CMK (cell line): ENCODE measurements around the gene SLC35A4.
A peak's percentile ranks its signal among the peaks of the same experiment; 100 is the strongest.

ENCODE experiments used
- DNase-seq: peaks from one replicate; pipeline ENCODE4 v3.0.0-alpha.2; 2010; ENCODE audit warnings: low read depth

The SLC35A4 gene

DNA sequence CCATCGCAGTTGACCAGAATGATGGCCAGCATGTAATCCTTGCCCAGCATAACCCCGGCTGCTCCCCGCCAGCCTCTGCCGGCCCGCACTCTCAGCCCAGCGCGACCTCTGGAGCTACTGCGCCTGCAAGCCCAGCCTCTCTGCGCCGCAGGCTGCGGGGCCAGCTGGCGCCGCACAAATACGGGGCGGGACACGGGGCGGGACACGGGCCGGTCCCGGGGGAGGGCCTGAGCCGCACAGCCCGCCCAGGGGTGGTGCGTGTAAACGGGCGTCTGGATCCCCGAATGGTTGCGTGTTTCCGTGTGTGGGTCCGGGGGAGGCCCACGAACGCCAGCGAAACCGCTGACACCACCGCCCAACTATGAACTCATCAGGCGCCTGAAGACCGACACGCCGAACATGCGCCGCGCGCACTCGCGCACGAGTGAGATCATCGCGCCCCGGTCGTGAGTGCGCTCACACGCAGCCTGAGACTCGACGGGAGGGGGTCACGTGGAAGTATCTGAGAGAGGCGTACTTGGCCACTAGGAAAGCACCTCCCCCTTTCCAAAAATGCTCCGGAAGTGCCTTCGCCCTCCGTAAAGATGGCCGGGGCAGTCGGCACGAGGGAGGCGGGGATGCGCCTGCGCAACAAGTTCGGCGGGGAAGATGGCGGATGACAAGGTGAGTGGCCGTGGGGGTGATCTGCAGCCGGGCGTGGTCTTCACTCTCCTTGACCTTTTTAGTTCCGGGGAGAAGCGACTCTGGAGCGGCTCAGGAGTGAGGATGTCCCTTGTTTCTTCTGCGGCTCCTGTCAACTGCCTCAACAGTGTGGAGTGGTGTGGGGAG is at the start of gene SLC35A4, which contains the start of gene APBB3:
SLC35A4 (plus strand) TSS at position 633 of the 828 bp plus-strand sequence. CDS start 2,342 bp downstream, outside the sequence.
APBB3 (minus strand) TSS at position 403 of the 828 bp plus-strand sequence; CDS start at position 50, 353 bp downstream.
- DNase-seq: peak; percentile 93

GRCh38 chr5:140524003-140524402 is 40.6 kb upstream of the SLC35A4 start:
- DNase-seq: no peak

DNA sequence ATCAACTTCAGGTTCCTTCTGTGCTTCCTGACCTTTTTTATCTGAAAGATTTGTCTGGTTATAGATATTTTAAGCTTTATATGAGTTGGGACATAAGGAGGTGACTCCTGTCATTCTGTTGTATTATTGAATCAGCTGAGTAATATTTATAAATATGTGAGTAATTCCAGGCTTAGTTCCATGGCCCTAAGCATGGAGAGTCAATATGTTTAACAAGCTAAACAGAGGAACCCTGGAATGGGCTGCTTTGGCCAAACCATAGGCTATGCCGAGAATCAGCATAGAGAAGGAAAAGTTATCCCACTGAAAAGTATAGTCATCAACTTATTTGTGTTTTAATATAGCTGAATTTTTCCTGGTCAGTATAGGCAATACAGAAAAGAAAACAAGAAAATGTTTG is 24.4 kb upstream of the SLC35A4 start:
- DNase-seq: no peak

GRCh38 chr5:140542972-140543371 is 21.7 kb upstream of the SLC35A4 start:
- DNase-seq: no peak

DNA sequence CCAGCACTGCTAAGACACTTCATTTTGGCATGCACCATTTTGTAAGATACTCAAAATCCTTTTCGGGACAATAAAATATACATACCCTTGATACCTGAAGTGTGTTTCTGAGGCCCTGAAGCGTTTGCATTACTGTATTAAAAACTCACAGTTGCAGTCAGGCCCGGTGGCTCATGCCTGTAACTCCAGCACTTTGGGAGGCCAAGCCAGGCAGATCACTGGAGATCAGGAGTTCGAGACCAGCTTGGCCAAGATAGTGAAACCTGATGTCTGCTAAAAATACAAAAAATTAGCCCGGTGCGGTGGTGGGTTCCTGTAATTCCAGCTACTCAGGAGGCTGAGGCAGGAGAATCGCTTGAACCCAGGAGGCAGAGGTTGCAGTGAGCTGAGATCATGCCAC is 19.6 kb upstream of the SLC35A4 start:
- DNase-seq: no peak

GRCh38 chr5:140545606-140546005 is 19.0 kb upstream of the SLC35A4 start:
- DNase-seq: no peak

DNA sequence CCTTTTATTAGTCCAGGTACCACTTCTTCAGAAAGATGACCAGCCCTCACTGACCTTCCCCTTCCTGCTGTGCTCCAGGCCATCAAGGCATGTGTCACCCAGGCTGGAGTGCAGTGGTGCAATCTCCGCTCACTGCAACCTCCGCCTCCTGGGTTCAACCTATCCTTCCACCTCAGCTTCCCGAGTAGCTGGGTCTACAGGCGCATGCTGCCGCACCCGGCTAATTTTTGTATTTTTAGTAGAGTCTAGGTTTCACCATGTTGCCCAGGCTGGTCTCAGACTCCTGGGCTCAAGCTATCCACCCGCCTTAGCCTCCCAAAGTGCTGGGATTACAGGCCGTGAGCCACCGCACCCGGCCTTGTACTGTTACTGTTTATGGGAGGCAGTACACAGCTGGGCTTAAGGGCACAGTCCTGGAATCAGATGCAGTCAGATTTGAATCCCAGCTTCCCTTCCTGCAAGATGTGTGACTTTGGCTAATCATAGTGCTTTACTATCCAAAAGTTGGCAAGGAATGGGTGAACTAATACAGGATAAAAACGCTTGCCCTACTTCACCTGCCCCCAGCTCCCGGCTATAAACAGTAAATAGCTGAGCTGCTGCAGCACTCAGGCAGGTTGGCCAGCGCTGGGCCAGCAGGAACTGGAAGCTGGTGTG is 17.6 kb upstream of the SLC35A4 start:
- no peak for DNase-seq

GRCh38 chr5:140547508-140548299 is 16.9 kb upstream of the SLC35A4 start, which contains the start of gene EIF4EBP3:
Gene EIF4EBP3, plus strand, starts transcription at chr5:140547662. Its CDS starts 76 bp downstream, at chr5:140547738.
- DNase-seq: no peak

DNA sequence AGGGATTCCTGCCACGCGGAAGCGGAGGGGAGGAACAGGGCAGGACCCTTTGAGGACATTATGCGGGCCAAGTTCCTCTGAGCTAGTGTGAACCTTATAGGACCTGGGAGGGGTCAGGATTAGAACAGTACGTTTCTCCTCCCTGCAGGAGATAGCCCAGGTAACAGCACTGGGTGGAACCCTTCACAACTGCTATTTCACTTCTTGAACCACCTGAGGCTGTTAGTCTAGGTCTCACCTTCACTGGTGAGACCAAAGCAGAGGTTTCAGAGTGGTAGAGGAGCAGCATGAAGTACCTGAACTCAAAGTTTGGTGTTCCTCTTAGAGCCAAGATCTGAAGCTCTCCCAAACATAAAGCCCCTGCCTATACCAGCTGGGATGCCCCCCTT is 16.3 kb upstream of the SLC35A4 start:
- no peak for DNase-seq

DNA sequence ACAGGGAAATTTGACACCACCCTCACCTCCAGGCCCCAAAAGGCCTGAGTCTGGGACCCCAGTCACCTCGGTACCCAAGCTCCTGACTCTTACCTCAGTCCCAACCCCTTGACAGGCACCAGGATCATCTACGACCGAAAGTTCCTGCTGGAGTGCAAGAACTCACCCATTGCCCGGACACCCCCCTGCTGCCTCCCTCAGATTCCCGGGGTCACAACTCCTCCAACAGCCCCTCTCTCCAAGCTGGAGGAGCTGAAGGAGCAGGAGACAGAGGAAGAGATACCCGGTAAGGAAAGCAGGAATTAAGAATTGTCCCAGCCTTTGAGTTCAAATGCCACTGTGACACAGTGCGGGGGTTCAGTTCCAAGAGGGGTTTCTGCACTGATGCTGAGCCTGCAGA is 15.8 kb upstream of the SLC35A4 start:
- no peak for DNase-seq

GRCh38 chr5:140549237-140550144 is 15.1 kb upstream of the SLC35A4 start:
- DNase-seq: peak; percentile 60

GRCh38 chr5:140550147-140551079 is 14.2 kb upstream of the SLC35A4 start:
- DNase-seq: no peak

DNA sequence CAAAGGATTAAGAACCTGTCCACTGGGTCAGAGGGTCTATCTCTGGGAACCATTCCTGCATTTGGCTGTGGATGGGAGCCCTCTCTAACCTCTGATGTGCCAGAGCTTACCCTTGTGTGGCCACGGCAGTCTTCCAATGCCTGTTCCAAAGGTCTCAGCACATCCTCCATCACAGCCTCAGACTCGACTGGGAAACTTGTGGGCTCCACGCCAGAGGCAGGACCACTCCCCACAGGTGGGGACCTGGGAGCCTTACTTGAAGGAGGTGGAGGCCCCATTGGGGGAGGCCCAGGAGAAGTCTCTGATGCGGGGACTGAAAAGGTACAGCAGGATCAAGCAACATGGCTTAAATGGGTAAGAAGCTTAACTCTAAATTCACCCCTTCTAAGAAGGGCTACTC is 12.8 kb upstream of the SLC35A4 start:
- no peak for DNase-seq

DNA sequence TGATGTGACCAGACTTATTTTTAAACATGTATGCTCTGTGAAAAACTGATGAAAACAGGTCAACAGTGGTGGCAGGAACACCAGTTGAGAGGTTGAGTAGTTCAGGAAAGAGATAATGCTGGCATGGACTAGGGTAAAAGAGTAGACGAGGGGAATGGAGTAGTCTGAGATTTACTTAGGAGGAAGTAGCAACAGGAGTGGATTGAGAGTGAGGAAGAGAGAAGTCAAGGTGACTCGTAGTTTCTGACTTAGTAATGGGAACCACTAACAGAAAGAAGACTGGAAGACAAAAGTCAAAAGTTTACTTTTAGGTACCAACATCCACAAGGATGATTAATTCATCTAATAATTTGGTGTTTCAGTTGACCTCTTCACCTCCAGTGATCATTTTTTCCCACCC is 11.0 kb upstream of the SLC35A4 start:
- no peak for DNase-seq

DNA sequence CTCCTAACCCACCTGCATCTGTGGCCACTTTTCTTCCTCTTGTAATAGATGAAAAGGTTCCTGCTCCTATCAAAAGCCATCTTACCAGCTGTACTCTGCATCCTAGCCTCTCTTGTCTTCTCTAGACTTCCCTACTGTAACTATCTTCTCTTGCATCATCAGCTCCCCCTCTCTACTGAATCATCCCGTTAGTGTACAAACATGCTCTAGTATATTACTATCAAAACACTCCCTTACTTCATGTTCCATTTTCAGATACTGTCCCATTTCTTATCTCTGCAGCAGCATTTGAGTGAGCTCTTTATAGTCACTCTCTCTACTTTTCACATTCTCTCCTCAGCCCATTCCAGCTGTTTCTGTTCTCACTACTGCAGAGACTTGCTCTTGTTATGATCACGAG is 10.2 kb upstream of the SLC35A4 start:
- no peak for DNase-seq

GRCh38 chr5:140555747-140556312 is 8.8 kb upstream of the SLC35A4 start:
- DNase-seq: no peak

- no peak for DNase-seq
Measured at GRCh38 chr5:140556438-140556837, 8.2 kb upstream of the SLC35A4 start.

DNA sequence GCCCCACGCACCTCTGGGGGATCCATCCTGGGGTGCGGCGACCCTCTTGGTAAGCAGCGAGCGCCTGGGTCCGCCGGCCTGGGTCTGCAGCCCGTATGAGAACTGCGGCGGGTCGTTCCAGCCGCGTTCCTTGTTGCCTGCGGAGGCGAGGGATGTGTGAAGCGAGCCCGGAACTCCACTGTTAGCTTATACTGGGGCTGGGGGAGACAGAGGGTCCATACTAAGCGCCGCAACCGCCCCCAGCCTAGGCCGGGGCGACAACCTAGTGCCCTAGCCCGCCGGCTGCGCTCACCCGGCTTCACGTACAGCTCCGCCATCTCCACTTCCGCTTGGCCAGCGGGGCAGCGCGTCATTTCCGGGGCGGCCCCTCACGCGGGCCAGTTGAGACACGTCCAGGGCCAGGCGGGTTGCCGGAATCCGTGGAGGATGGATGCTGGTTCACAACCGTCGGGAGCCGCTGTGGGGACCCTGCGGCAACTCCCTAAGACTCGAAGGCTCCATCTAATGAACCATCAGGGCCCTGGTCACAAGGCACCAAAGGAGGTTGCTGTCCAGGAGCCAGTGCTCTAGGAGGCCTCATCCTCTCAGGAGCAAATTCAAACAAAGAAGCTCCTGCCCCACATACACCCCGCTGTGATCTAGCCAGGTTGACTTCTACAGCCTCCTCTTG is 7.4 kb upstream of the SLC35A4 start, which contains the start of gene SRA1:
SRA1 (minus strand) TSS at position 338 of the 670 bp plus-strand sequence; CDS start at position 317, 21 bp downstream.
- peak; percentile 63 for DNase-seq

DNA sequence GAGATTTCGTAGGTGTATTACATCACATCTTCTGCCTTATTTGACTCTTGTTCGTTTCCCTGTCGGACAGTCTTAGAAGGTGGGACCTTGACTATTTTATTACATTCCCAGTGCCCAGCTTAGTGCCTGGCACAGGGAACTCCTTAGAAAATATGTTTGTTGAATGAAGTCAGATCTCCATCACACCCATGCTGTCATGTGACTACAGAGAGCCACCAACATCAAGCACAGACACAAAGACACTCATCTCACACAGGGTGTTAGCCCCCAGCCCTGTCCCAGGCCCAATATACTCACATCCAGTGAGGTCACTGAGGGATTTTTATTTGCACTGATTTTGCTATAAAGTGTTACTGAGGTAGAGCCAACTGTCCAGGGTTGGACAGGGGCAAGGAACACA is 6.7 kb upstream of the SLC35A4 start:
- no peak for DNase-seq
